ENCODE data around the gene TNFRSF11A.

DNA sequence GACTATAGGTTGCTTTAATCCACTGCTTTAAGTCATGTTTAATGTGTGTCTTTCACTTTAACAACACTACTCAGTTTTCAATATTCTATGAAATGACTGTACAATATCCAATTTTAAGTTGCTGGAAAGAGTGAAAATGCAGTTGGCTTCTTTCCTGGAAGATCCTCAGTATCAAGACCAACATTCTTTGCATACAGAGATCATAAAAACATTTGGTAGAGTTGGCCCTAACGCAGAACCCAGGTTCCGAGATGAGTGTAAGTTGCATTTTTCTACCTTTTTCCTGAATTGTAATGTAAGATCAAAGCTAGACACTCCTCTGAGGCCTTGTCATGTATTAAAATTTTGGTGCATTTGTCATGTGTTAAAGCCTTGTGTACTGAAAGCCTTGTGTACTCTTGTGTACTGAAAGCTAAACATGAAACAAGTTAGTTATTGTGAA lies 42.9 kb upstream of the TNFRSF11A start:
- TF ChIP-seq EP300 (IDR thresholded peaks at IDR 0.05): no peak
- TF ChIP-seq POLR2A (IDR thresholded peaks at IDR 0.05): no peak
